SK-N-SH (cell line): ENCODE results near the gene ETV6. TPM values are rescaled to one million over a fixed set of nuclear protein-coding genes. Genes with fewer than 3 reads are reported as not detected.

ENCODE experiments used
- CTCF ChIA-PET: fragments of 300-600, 350-600 bp; formaldehyde crosslinking; extraction: SDS; loops from one replicate; lab custom pipeline; 2021; lab: Yijun Ruan, JAX
- POLR2A ChIA-PET: fragments of 350-600 bp; sonication (Branson Sonifier 250); formaldehyde crosslinking; extraction: SDS; loops from one replicate; lab custom pipeline; 2020; ENCODE audit warnings: antibody characterized with exemption, inconsistent platforms; lab: Yijun Ruan, JAX
- DNase-seq: peaks from one replicate; pipeline ENCODE4 v3.0.0; 2012
- H2AFZ ChIP-seq: fragments of 200-600 bp; sonication (generic); 2 replicates; pipeline ENCODE4 v1.8.1; 2016; ENCODE audit warnings: antibody characterized with exemption, mild to moderate bottlenecking, low read depth
- H3F3A ChIP-seq: fragments of 200-600 bp; sonication (generic); replicated peaks from 2 replicates; pipeline ENCODE3; 2016; ENCODE audit warnings: antibody characterized with exemption, mild to moderate bottlenecking; ENCODE audit not compliant: insufficient read depth
- H3K27ac ChIP-seq, 2 experiments: fragments of 200-500 bp in 1 of 2; fragments of 200-600 bp in 1 of 2; sonication (Bioruptor generic) in 1 of 2; sonication (generic), shearing (Covaris generic) in 1 of 2; 2 replicates each; pipeline versions ENCODE4 v1.5.1 to v1.6.1; 2014 to 2016; ENCODE audit warnings: low read depth in 2 of 2, inconsistent platforms in 1 of 2, low read length in 1 of 2, mild to moderate bottlenecking in 1 of 2, mixed read lengths in 1 of 2
- H3K27me3 ChIP-seq: fragments of 200-600 bp; sonication (generic), shearing (Covaris generic); 2 replicates; pipeline ENCODE4 v1.6.1; 2016; ENCODE audit warnings: mixed run types; ENCODE audit not compliant: insufficient read depth
- H3K36me3 ChIP-seq, 2 experiments: fragments of 200-500 bp in 1 of 2; fragments of 200-600 bp in 1 of 2; sonication (Bioruptor generic) in 1 of 2; sonication (generic) in 1 of 2; replicated peaks in 1 of 2; 2 replicates each; pipeline versions ENCODE3 to v1.5.1; 2014 to 2016; ENCODE audit warnings: low read length in 1 of 2, mild to moderate bottlenecking in 1 of 2; ENCODE audit not compliant: insufficient read depth in 2 of 2, control insufficient read depth in 1 of 2
- H3K4me1 ChIP-seq, 2 experiments: fragments of 200-500 bp in 1 of 2; fragments of 200-600 bp in 1 of 2; sonication (Bioruptor generic) in 1 of 2; sonication (generic), shearing (Covaris generic) in 1 of 2; 2 replicates each; pipeline versions ENCODE4 v1.5.1 to v1.6.1; 2014 to 2016; ENCODE audit warnings: low read depth in 1 of 2, low read length in 1 of 2, mixed run types in 1 of 2; ENCODE audit not compliant: insufficient read depth in 2 of 2, control insufficient read depth in 1 of 2
- H3K4me2 ChIP-seq: fragments of 200-600 bp; sonication (generic), shearing (Covaris generic); 2 replicates; pipeline ENCODE4 v1.6.1; 2017; ENCODE audit warnings: mixed run types
- H3K4me3 ChIP-seq, 2 experiments: fragments of 200-500 bp in 1 of 2; fragments of 200-600 bp in 1 of 2; sonication (Bioruptor generic) in 1 of 2; sonication (generic), shearing (Covaris generic) in 1 of 2; 2 replicates each; pipeline versions ENCODE4 v1.5.1 to v1.8.1; 2014 to 2016; ENCODE audit warnings: low read depth in 2 of 2, inconsistent platforms in 1 of 2, low read length in 1 of 2, mild to moderate bottlenecking in 1 of 2, mixed read lengths in 1 of 2, moderate library complexity in 1 of 2
- H3K79me2 ChIP-seq: fragments of 200-600 bp; sonication (generic); 2 replicates; pipeline ENCODE4 v1.8.1; 2017; ENCODE audit warnings: mild to moderate bottlenecking; ENCODE audit not compliant: insufficient read depth
- H3K9ac ChIP-seq: fragments of 200-600 bp; sonication (generic); 2 replicates; pipeline ENCODE4 v1.6.1; 2017; ENCODE audit warnings: mixed run types
- H3K9me2 ChIP-seq: fragments of 200-600 bp; sonication (generic); 2 replicates; pipeline ENCODE4 v1.6.1; 2017; ENCODE audit warnings: mixed run types
- H3K9me3 ChIP-seq: fragments of 200-600 bp; sonication (generic); 2 replicates; pipeline ENCODE4 v1.6.1; 2017; ENCODE audit warnings: mixed run types, mild to moderate bottlenecking, moderate library complexity
- H4K20me1 ChIP-seq: fragments of 200-600 bp; sonication (generic); 2 replicates; pipeline ENCODE4 v1.6.1; 2017; ENCODE audit warnings: mild to moderate bottlenecking, mixed run types; ENCODE audit not compliant: insufficient read depth
- CHD2 ChIP-seq: fragments of 150-350 bp; IDR thresholded peaks from 2 replicates; pipeline ENCODE4 v1.6.1; 2018; ENCODE audit warnings: low read length; ENCODE audit not compliant: partially characterized antibody
- ELF1 ChIP-seq: IDR thresholded peaks from 2 replicates; pipeline ENCODE4 v1.4.0; 2012
- EP300 ChIP-seq, 2 experiments: IDR thresholded peaks; 2 replicates each; pipeline versions ENCODE4 v1.4.0 to v1.6.1; 2012; ENCODE audit warnings: borderline replicate concordance in 1 of 2, low read depth in 1 of 2, low read length in 1 of 2
- FOSL2 ChIP-seq: IDR thresholded peaks from 2 replicates; pipeline ENCODE4 v1.4.0; 2012; ENCODE audit warnings: low read depth, mild to moderate bottlenecking, moderate library complexity, borderline replicate concordance
- FOXM1 ChIP-seq: IDR thresholded peaks from 2 replicates; pipeline ENCODE4 v1.4.0; 2012; ENCODE audit warnings: low read depth, mild to moderate bottlenecking
- GABPA ChIP-seq: IDR thresholded peaks from 2 replicates; pipeline ENCODE4 v1.4.0; 2012; ENCODE audit warnings: low read depth, mild to moderate bottlenecking
- JUND ChIP-seq: IDR thresholded peaks from 2 replicates; pipeline ENCODE4 v1.4.0; 2012
- MXI1 ChIP-seq: IDR thresholded peaks from 2 replicates; pipeline ENCODE4 v1.6.1; 2012; ENCODE audit warnings: mild to moderate bottlenecking, low read depth, low read length, improper control_type of control experiment
- RCOR1 ChIP-seq: fragments of 150-350 bp; IDR thresholded peaks from 2 replicates; pipeline ENCODE4 v1.6.1; 2017; ENCODE audit warnings: antibody characterized with exemption, low read length
- SIN3A ChIP-seq: IDR thresholded peaks from 2 replicates; pipeline ENCODE4 v1.6.1; 2012; ENCODE audit warnings: low read depth, mild to moderate bottlenecking, low read length, moderate library complexity, borderline replicate concordance
- SMC3 ChIP-seq: IDR thresholded peaks from 2 replicates; pipeline ENCODE4 v1.6.1; 2012; ENCODE audit warnings: low read depth, low read length, improper control_type of control experiment
- TEAD4 ChIP-seq: IDR thresholded peaks from 2 replicates; pipeline ENCODE4 v1.4.0; 2012; ENCODE audit warnings: mild to moderate bottlenecking, borderline replicate concordance; ENCODE audit not compliant: insufficient read depth
- WGBS: methylation state at CpG from one replicate; pipeline ENCODE4 v1.1.6; 2017; ENCODE audit warnings: low lambda C conversion rate; 5-methylcytosine and 5-hydroxymethylcytosine counted together
- polyA plus RNA-seq, 3 experiments: library from polyadenylated mRNA; depleted of rRNA; stranded (reverse); fragments of >200 nt; gene quantifications; 2 replicates each; pipeline ENCODE4 v1.2.3, GENCODE V29; 2012
- TF ChIP-seq, protein P1 (sequence below): IDR thresholded peaks from 2 replicates; pipeline ENCODE4 v1.4.0; 2012; ENCODE audit warnings: low read depth, borderline replicate concordance
- TF ChIP-seq, protein P2 (sequence below): fragments of 150-350 bp; IDR thresholded peaks from 2 replicates; pipeline ENCODE4 v1.6.1; 2016; ENCODE audit warnings: mild to moderate bottlenecking, low read depth, low read length
- TF ChIP-seq, protein P3 (sequence below): IDR thresholded peaks from 2 replicates; pipeline ENCODE4 v1.4.0; 2012; ENCODE audit warnings: low read depth

Gene ETV6
- polyA plus RNA-seq, 1 of the 3 experiments (the other 2 are of a cell fraction): 4.0 TPM

DNA sequence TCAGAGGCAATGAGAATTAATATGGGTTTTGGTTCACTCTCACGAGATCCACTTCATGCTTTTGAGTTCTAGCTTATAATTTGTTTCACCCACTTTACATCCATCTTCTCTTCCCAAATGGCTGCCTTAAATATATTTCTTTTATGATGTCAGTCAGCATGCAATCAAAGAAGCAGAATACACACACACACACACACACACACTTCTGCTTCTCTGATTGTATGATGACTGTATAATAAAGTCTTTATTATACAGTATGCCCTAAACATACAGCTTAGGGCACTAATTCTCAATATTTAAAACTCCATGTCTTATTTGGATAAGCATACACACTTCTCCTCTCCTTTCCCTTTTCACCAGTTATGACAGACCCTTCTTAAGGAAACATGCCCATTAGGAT is 6.7 kb upstream of the ETV6 start:
- Histone ChIP-seq H3K27ac (no peak overlapping the region), H3K9ac (no peak overlapping the region), H4K20me1 (no peaks in the 10 kb centered on the region), H3K4me2 (no peak overlapping the region), H3F3A (peaks cover 8% of the 10 kb centered on the region), H2AFZ (no peak overlapping the region), H3K36me3 (no peaks in the 10 kb centered on the region), H3K79me2 (no peaks in the 10 kb centered on the region), H3K27me3 (no peaks in the 10 kb centered on the region), H3K4me1 (no peaks in the 10 kb centered on the region), H3K4me3 (no peak overlapping the region), H3K9me2 (no peaks in the 10 kb centered on the region), H3K9me3 (no peaks in the 10 kb centered on the region)
- CTCF ChIA-PET: interaction anchor here (0.6 kb wide), 1 partner anchor 211 kb away, joined by 3 read pairs; no protein-coding TSS in a partner anchor
- TF ChIP-seq TEAD4 (no peak), GABPA (no peak), SIN3A (no peak), JUND (no peak), FOXM1 (no peak), MXI1 (no peak), ELF1 (no peak)
- TF ChIP-seq, protein P1, sequence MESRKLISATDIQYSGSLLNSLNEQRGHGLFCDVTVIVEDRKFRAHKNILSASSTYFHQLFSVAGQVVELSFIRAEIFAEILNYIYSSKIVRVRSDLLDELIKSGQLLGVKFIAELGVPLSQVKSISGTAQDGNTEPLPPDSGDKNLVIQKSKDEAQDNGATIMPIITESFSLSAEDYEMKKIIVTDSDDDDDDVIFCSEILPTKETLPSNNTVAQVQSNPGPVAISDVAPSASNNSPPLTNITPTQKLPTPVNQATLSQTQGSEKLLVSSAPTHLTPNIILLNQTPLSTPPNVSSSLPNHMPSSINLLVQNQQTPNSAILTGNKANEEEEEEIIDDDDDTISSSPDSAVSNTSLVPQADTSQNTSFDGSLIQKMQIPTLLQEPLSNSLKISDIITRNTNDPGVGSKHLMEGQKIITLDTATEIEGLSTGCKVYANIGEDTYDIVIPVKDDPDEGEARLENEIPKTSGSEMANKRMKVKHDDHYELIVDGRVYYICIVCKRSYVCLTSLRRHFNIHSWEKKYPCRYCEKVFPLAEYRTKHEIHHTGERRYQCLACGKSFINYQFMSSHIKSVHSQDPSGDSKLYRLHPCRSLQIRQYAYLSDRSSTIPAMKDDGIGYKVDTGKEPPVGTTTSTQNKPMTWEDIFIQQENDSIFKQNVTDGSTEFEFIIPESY: no peak
- TF ChIP-seq, protein P2, sequence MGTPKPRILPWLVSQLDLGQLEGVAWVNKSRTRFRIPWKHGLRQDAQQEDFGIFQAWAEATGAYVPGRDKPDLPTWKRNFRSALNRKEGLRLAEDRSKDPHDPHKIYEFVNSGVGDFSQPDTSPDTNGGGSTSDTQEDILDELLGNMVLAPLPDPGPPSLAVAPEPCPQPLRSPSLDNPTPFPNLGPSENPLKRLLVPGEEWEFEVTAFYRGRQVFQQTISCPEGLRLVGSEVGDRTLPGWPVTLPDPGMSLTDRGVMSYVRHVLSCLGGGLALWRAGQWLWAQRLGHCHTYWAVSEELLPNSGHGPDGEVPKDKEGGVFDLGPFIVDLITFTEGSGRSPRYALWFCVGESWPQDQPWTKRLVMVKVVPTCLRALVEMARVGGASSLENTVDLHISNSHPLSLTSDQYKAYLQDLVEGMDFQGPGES: no peak
- DNase-seq: no peak
- 42% methylated on average over 1 of the region's 1 CpG for WGBS
- POLR2A ChIA-PET: no interaction called here

DNA sequence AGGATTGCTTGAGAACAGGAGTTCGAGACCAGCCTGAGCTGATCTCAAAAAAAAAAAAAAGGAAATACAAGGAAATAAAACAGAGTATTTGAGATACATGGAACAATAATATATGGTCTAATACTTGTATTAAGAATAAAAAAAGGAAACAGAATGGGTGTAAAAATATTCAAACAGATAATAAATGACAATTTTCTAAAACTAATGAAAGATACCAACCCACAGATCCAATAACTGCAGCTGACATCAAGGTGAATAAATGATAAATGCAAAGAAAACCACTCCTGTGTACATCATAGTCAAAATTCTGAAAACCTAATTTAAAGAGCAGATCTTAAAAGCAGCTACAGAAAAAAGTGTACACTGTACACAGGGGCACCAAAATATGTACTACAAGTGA is 4.1 kb upstream of the ETV6 start:
- Histone ChIP-seq H3K36me3 (no peaks in the 10 kb centered on the region), H3F3A (peaks cover 12% of the 10 kb centered on the region), H3K4me3 (no peak overlapping the region), H2AFZ (no peak overlapping the region), H3K9me2 (no peaks in the 10 kb centered on the region), H3K4me2 (no peak overlapping the region), H3K79me2 (peaks cover 4% of the 10 kb centered on the region), H3K4me1 (peaks cover 0 to 5% of the 10 kb centered on the region in 2 experiments; a peak in 2 of 4 replicates), H4K20me1 (no peaks in the 10 kb centered on the region), H3K9ac (no peak overlapping the region), H3K9me3 (no peaks in the 10 kb centered on the region), H3K27me3 (no peaks in the 10 kb centered on the region), H3K27ac (no peak overlapping the region)
- DNase-seq: no peak
- WGBS: 73% methylated on average over 1 of the region's 1 CpG
- TF ChIP-seq RCOR1 (no peak), MXI1 (no peak), FOSL2 (no peak), FOXM1 (no peak), CHD2 (no peak), SMC3 (no peak), EP300 (IDR thresholded peaks at IDR 0.05; ENCODE audit: borderline replicate concordance in 1 of 2, low read depth in 1 of 2, low read length in 1 of 2) (no peak)
- TF ChIP-seq, protein P3, sequence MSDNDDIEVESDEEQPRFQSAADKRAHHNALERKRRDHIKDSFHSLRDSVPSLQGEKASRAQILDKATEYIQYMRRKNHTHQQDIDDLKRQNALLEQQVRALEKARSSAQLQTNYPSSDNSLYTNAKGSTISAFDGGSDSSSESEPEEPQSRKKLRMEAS: no peak
- TF ChIP-seq, protein P2: no peak
- CTCF ChIA-PET: interaction anchor here (1.1 to 1.3 kb wide), 2 partner anchors 19 to 388 kb away, joined by 3 read pairs; no protein-coding TSS in a partner anchor
- POLR2A ChIA-PET: no interaction called here
